GOT3 (cell line): ENCODE measurements around the gene VTCN1.
"Not testable (repeated sequence)": the region's sequence is repeated elsewhere in the genome, so short reads cannot be mapped to it uniquely, and the experiment has no call there.

ENCODE experiments used
- DNase-seq: peaks from one replicate; lab custom pipeline; 2025; ENCODE audit warnings: mixed read lengths; lab: John Stamatoyannopoulos, UW

Gene VTCN1

DNA sequence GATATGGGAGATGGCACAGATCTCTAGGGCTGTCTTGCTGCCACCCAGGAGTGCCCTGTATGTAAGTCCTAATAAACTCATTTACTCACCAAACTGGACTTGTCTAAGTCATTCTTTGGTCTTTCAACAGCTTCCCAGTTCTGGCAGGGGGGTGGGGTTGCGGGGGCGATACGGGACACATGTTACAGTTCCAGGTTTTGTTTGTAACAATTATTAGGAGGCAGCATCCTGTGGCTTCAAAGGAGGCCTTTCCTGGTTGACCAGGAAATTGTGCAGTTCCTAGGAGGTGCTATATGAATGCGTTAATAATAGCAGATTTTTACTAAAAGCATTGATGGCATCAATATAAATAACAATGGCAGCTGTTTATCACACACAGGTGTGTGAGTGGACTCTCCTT lies 46.5 kb downstream of the VTCN1 start:
- no peak for DNase-seq

DNA sequence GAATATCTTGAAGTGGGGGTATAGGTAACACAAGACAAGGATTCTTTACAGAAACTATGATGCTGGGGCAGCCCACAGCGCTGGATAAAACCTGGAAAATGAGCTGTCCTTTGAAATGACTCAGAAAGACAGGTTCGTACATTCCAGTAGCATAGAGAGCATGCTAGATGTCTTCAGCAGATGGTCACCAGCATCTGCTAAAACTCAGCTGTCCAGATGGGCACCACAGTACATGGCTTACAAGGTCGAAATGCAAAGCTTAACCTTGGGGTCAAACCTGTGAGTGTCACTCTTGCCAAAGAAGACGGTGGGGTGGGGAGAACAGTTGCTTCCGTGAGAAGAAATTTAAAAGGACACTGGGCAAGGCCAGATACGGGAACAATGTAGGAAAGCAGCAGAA lies 47.9 kb downstream of the VTCN1 start:
- DNase-seq: no peak

DNA sequence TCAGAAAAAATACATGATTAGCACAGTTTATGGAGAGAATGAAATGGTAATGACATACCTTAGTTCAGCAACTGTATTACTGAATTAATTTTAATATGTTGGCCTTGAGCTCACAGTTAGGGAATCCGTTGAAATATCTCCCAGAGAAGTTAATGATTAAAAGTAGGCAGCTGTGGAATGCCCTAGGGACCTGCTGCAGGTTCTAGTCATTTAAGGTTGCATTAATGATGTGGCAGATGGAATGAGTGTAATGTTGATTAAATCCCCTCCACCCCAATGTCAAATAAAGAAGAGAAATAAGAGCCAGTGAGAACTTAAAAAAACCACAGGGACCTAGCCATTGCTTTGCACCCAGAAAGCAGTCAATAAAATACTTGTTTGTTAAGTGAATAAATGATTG lies 48.8 kb downstream of the VTCN1 start:
- DNase-seq: no peak

DNA sequence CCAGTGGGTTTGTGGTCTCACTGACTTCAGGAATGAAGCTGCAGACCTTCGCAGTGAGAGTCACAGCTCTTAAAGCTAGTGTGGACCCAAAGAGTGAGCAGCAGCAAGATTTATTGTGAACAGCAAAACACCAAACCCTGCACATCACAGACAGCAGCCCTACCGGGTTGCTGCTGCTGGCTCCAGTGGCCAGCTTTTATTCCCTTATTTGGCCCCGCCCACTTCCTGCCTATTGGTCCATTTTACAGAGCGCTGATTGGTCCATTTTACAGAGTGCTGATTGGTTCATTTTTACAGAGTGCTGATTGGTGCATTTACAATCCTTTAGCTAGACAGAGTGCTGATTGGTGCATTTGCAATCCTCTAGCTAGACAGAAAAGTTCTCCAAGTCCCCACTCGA lies 59.4 kb downstream of the VTCN1 start:
- not testable (repeated sequence) for DNase-seq

DNA sequence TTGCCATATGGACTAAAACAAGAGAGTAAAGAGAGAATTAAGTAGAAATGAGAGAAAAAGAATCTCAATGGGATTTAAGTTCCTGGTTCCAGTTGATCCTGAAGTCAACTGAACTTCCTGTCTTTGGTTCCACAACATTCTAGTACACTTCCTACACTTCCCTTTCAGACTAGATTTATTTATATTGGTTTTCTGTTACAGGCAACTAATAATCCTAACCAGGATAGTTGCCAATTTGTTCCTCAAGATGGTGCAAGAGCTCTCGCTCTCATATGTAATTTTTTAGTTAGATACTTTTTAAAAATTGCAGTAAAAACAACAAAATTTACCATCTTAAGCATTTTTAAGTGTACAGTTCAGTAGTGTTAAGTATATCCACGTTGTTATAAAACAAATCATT lies 60.4 kb downstream of the VTCN1 start:
- no peak for DNase-seq

DNA sequence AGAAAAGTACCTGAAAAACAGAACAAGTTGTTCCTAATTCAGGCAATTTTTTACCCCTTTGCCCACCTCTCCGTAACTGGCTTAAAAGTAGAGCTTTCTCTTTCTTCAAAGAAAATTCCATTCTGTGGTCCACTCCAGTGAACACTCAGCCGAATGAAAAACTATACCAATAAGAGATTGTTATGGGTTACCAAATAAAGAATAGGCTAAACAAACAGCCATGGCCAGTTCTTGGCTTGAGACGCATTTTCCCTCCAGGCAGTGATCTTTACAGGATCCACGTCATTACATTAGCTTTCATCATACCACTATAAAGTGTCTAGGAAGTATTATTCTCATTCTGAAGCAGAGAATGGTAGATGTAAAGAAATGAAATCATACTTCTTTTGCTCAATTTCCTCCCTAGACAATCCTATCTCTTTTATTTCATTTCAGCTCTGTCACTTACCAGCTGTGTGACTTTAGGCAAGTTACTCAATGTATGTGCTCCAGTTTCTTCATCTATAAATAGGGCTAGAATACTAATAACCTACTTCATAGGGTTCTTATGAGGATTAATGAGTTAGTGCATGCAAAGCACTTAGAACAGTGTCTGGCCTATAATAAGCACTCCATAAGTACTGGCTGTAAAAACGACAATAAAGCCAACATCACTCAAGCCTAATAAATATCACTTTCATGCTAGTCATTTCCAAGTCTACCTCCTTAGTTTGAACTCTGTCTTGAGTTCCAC lies 62.7 kb downstream of the VTCN1 start:
- DNase-seq: no peak

GRCh38 chr1:117147341-117147831 lies 63.3 kb downstream of the VTCN1 start:
- no peak for DNase-seq

GRCh38 chr1:117146575-117147340 lies 64.0 kb downstream of the VTCN1 start:
- DNase-seq: no peak

GRCh38 chr1:117146072-117146471 lies 64.7 kb downstream of the VTCN1 start:
- no peak for DNase-seq

DNA sequence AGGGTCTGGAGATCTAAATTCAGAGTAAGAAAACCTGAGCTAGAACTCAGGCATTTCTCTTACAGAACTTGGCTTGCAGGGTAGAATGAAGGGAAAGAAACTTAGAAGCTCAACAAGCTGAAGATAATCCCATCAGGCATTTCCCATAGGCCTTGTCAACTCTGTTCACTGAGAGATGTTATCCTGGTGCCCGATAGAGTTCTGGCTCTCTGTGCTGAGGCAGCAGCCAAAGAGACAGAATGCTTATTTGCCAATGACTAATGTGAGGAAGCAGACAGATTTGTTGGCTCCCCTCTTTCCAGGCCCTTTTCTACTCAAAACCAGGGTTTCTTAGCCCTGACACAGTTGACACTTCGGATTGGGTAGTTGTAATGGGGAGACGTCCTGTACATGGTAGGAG lies 66.9 kb downstream of the VTCN1 start:
- DNase-seq: no peak

GRCh38 chr1:117143172-117143571 lies 67.6 kb downstream of the VTCN1 start:
- no peak for DNase-seq

DNA sequence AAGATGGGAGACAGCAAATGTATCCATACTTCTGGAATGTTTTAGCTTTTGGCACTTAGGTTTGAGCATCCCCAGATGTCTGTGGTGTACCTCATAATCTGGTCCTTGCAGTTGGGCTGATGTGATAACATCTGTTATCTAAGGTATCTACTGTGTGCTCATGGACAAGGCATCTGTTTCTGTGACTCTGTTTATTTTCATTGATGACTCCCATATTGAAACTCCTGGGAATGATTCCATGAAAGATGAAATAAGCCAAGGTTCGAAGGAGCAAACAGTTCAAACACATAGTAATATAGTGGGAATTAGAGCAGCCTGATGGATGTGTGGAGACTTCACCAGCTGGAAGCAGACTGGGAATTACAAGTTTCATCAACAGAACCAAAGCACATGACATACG lies 68.5 kb downstream of the VTCN1 start:
- no peak for DNase-seq

DNA sequence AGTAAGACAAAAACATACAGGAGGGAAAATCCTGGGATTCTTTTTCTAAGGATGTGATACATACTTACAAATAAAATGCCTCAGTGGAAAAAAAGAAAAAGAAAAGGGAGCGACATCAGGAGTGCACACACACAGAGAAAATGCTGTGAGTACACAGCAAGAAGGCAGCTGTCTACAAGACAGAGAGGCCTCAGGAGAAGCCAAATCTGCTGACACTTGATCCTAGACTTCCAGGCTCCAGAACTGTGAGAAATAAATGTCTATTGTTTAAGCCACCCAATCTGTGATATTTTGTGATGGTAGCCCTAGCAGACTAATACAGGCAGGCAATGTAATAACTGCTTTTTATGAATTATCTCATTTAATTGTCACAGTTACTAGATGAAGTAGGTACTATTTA lies 72.2 kb downstream of the VTCN1 start:
- no peak for DNase-seq

DNA sequence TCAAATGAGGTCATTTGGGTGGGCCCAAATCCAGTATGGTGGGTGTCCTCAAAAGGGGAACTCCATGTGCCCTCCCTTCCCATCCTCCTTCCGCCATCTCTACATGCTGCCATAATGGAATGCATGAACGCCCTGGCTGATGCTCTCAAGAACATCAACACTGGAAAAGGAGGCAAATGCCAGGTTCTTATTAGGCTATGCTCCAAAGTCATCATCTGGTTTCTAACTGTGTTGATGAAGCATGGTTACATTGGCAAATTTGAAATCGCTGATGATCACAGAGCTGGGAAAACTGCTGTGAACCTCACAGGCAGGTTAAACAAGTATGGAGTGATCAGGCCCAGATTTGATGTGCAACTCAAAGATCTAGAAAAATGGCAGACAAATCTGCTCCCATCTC lies 72.6 kb downstream of the VTCN1 start:
- no peak for DNase-seq

DNA sequence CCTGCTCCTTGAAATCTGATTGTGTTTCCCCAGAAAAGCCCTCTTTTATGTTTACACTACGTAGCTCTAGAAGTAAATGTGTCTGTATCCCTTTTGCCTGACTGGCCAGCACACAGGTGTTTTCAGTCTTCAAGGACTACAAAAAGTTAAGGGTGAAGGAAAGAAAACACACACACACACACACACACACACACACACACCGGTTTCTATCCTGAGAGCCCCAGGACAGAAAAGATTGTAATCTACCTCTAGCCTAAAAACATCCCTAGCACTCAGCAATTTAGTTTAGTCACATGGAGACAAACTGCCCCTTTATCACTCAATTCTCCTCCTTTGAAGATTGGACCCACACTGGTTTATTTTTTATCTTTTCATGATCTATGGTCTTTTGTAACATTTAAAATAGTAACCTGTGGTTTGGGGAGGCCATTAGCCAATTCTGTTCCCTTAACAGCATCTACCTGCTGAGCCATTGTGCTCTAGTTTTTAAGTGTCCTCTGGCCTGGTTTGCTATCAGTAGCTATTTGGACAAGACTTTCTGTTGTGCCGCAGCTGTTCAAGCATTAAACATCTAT lies 73.4 kb downstream of the VTCN1 start:
- DNase-seq: no peak

GRCh38 chr1:117136749-117137148 lies 74.0 kb downstream of the VTCN1 start:
- DNase-seq: no peak

DNA sequence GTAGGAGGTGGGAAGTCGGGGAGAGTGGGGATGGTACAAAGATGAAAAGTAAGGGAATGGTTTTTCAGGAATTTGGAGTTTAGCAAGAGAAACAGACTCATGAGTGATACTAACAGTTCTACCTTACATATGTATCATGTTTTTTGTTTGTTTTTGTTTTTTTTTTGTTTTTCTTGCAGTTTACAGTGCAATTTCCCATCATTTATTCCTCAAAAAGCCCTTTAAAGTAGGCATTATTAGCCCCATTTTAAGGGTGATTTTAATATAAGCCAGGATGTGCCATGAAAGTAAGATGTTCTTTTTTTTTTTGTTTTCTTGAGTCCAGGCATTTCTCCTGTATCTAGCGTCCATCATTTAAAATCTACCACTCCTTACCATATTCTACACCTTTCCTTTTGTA lies 75.4 kb downstream of the VTCN1 start:
- DNase-seq: no peak

DNA sequence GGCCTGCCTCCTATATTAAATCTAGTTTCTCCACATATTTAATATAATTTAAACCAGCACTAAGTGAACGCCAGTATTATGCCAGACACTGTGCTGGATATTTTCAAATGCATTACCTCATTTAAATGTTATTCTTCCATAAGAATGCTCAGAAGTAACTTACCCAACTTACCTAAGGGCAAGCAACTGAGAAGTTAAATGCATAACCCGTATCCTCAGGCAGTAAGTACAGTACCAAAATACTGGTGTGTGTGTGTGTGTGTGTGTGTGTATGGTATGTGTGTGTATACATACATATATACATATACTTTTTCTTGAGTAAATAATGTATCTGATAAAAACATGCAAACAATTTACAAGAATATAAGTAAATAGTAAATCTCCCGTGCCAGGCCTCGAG lies 80.2 kb downstream of the VTCN1 start:
- no peak for DNase-seq

- no peak for DNase-seq
Observed at GRCh38 chr1:117128323-117129079, 82.2 kb downstream of the VTCN1 start.

- DNase-seq: no peak
Observed at GRCh38 chr1:117127795-117128194, 82.9 kb downstream of the VTCN1 start.

DNA sequence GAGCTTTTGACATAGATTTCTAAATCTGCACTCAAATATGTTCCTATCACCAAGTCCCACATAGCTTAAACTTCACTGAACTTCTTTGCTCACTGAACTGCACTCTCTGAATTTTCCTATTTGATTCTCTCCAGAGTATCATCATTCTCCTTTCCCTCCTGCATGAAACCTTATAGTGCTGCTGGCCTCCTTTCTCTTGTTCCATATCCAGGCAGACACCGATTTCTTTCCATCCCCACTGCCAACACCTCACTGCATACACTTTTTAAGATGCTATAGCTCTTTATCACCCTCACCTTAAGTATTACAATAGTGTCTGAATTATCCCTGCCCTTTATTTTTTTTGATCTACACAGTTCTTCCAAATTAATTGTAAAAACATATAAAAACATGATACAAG lies 86.1 kb downstream of the VTCN1 start:
- DNase-seq: no peak

DNA sequence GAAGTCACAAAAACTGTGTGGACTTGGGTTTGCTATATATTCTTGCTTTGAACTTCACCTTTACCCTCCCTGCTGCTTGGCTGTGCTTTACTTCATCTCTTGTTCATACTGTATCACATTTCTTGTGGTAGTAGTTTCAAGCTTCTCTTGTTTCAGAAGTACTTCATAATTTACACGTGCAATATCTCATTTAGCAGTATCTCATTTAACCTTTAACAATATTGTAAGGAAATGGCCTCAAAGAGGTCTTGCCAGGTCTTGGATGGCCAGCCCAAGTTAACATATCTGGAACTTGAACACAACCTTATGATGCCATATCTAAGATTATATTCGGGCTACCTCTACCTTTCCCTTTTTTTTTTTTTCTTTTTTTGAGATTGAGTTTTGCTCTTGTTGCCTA lies 87.5 kb downstream of the VTCN1 start:
- no peak for DNase-seq
